Measurements from ENCODE around the gene KCNH2. TPM values are rescaled to one million over a fixed set of nuclear protein-coding genes. Genes with fewer than 3 reads are reported as not detected.

KCNH2 gene
- total and polyA plus RNA-seq, 2 experiments from 2014 or later = 2.6 to 14.7 TPM

DNA sequence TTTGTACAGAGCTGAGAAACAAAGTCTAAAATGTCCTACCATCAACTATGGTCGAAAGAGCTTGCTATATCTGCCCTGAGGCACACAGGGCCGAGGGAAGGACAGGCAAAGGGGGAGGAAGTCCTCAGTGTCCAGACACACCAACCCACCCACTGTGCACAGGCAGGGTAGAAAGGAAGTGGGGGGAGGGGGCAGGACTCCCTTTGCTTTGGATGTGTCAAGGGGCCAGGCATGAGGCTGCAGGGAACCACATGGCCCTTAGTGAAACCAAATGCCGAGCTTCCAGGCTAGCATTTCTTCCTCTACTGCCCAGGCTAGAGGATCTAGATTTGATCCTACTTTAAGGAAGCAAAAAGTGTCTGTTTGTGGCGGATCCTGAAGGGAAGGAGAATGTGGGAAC is 28.6 kb downstream of the KCNH2 start:
- no peaks in the 10 kb centered on the region; the same call in 1 of the 2 replicates for H4K20me1 ChIP-seq (replicated peaks; ENCODE audit: insufficient read depth)
- H3F3A ChIP-seq (replicated peaks; ENCODE audit: low read depth) = 0 out of 2 replicates have a peak, but pooled peaks cover 3% of the 10 kb centered on the region
- no peak overlapping the region for H3K4me3 ChIP-seq
- Mint-ChIP-seq H3K4me3 (peak overlapping the region; percentile 42; the same call in 2 of the 3 replicates), H3K9me3 (no peaks in the 10 kb centered on the region), H3K36me3 (ENCODE audit: low read depth) (no peaks in the 10 kb centered on the region), H3K4me1 (peaks cover 34% of the 10 kb centered on the region), H3K27me3 (ENCODE audit: insufficient read depth, low read depth, poor library complexity) (peaks cover 18% of the 10 kb centered on the region), H3K27ac (no peak overlapping the region)
- H3K36me3 ChIP-seq (ENCODE audit: insufficient read depth) = no peaks in the 10 kb centered on the region
- TF ChIP-seq, protein P1, sequence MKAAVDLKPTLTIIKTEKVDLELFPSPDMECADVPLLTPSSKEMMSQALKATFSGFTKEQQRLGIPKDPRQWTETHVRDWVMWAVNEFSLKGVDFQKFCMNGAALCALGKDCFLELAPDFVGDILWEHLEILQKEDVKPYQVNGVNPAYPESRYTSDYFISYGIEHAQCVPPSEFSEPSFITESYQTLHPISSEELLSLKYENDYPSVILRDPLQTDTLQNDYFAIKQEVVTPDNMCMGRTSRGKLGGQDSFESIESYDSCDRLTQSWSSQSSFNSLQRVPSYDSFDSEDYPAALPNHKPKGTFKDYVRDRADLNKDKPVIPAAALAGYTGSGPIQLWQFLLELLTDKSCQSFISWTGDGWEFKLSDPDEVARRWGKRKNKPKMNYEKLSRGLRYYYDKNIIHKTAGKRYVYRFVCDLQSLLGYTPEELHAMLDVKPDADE (IDR thresholded peaks at IDR 0.05) = no peak
- no peak for TF ChIP-seq JUNB (IDR thresholded peaks at IDR 0.05; ENCODE audit: unreplicated experiment)
- no peak for TF ChIP-seq ZNF114 (CRISPR knock-in tag; IDR thresholded peaks at IDR 0.05)
- no peaks in the 10 kb centered on the region for H3K9me2 ChIP-seq (ENCODE audit: insufficient read depth)
- no peak overlapping the region for H3K27ac ChIP-seq (ENCODE audit: low read depth)
- H3K4me2 ChIP-seq = peak overlapping the region; percentile 8; the same call in 1 of the 2 replicates
- no peak for DNase-seq (ENCODE audit: low spot score)
- no peak overlapping the region for H2AFZ ChIP-seq
- peaks cover 15% of the 10 kb centered on the region for H3K27me3 ChIP-seq (ENCODE audit: insufficient read depth)
- peaks cover 23% of the 10 kb centered on the region for H3K4me1 ChIP-seq (ENCODE audit: insufficient read depth)
- no peaks in the 10 kb centered on the region for H3K79me2 ChIP-seq (replicated peaks; ENCODE audit: insufficient read depth)
- ATAC-seq = no peak

DNA sequence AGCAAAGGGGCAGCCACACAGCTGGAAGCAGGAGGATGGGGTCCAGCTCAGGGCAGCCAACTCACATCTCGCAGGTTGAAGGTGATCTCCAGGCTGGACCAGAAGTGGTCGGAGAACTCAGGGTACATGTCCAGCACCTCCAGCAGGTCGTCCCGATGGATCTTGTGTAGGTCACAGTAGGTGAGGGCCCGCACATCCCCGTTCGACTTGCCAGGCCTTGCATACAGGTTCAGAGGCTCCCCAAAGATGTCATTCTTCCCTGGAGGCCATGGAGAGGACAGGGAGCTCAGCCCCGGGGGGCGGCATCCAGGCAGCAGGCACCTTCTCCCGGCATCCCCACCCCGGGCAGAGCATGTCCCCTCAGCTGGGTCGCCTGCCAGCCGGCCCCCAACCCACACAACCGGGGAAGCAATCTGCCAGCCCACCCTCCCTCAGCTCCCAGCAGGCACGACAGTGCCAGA is 29.3 kb downstream of the KCNH2 start:
- H3K4me1 ChIP-seq (ENCODE audit: insufficient read depth) = peaks cover 23% of the 10 kb centered on the region
- ATAC-seq = no peak
- Mint-ChIP-seq H3K27ac (no peak overlapping the region), H3K36me3 (ENCODE audit: low read depth) (no peaks in the 10 kb centered on the region), H3K4me3 (peak overlapping the region; percentile 30; the same call in 2 of the 3 replicates), H3K27me3 (ENCODE audit: insufficient read depth, low read depth, poor library complexity) (peaks cover 20% of the 10 kb centered on the region), H3K9me3 (no peaks in the 10 kb centered on the region), H3K4me1 (peaks cover 32% of the 10 kb centered on the region)
- H3K27ac ChIP-seq (ENCODE audit: low read depth) = no peak overlapping the region
- H3K79me2 ChIP-seq (replicated peaks; ENCODE audit: insufficient read depth) = no peaks in the 10 kb centered on the region
- peaks cover 15% of the 10 kb centered on the region for H3K27me3 ChIP-seq (ENCODE audit: insufficient read depth)
- H3K36me3 ChIP-seq (ENCODE audit: insufficient read depth) = no peaks in the 10 kb centered on the region
- H3K9me2 ChIP-seq (ENCODE audit: insufficient read depth) = no peaks in the 10 kb centered on the region
- H3K4me3 ChIP-seq = peak overlapping the region; percentile 40; the same call in 1 of the 2 replicates
- H3F3A ChIP-seq (replicated peaks; ENCODE audit: low read depth) = 0 out of 2 replicates have a peak, but pooled peaks cover 3% of the 10 kb centered on the region
- H2AFZ ChIP-seq = no peak overlapping the region
- no peak for DNase-seq (ENCODE audit: low spot score)
- H4K20me1 ChIP-seq (replicated peaks; ENCODE audit: insufficient read depth) = no peaks in the 10 kb centered on the region; the same call in 1 of the 2 replicates
- peak overlapping the region; percentile 78 for H3K4me2 ChIP-seq
- TF ChIP-seq CREB1 (CRISPR knock-in tag; IDR thresholded peaks at IDR 0.05; ENCODE audit: low read depth) = no peak
- TF ChIP-seq, protein P2, sequence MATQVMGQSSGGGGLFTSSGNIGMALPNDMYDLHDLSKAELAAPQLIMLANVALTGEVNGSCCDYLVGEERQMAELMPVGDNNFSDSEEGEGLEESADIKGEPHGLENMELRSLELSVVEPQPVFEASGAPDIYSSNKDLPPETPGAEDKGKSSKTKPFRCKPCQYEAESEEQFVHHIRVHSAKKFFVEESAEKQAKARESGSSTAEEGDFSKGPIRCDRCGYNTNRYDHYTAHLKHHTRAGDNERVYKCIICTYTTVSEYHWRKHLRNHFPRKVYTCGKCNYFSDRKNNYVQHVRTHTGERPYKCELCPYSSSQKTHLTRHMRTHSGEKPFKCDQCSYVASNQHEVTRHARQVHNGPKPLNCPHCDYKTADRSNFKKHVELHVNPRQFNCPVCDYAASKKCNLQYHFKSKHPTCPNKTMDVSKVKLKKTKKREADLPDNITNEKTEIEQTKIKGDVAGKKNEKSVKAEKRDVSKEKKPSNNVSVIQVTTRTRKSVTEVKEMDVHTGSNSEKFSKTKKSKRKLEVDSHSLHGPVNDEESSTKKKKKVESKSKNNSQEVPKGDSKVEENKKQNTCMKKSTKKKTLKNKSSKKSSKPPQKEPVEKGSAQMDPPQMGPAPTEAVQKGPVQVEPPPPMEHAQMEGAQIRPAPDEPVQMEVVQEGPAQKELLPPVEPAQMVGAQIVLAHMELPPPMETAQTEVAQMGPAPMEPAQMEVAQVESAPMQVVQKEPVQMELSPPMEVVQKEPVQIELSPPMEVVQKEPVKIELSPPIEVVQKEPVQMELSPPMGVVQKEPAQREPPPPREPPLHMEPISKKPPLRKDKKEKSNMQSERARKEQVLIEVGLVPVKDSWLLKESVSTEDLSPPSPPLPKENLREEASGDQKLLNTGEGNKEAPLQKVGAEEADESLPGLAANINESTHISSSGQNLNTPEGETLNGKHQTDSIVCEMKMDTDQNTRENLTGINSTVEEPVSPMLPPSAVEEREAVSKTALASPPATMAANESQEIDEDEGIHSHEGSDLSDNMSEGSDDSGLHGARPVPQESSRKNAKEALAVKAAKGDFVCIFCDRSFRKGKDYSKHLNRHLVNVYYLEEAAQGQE (IDR thresholded peaks at IDR 0.05; ENCODE audit: unreplicated experiment) = no peak
- no peak for TF ChIP-seq ZNF331 (CRISPR knock-in tag; IDR thresholded peaks at IDR 0.05; ENCODE audit: low read depth)
- no peak for TF ChIP-seq POLR2AphosphoS5 (IDR thresholded peaks at IDR 0.05; ENCODE audit: low read depth)
- TF ChIP-seq EZH2 (IDR thresholded peaks at IDR 0.05; ENCODE audit: low read depth, unreplicated experiment) = no peak
- no peak for TF ChIP-seq EZH2phosphoT487 (IDR thresholded peaks at IDR 0.05; ENCODE audit: unreplicated experiment)
- no peak for TF ChIP-seq NANOG (IDR thresholded peaks at IDR 0.05; ENCODE audit: borderline replicate concordance)
- TF ChIP-seq, protein P3, sequence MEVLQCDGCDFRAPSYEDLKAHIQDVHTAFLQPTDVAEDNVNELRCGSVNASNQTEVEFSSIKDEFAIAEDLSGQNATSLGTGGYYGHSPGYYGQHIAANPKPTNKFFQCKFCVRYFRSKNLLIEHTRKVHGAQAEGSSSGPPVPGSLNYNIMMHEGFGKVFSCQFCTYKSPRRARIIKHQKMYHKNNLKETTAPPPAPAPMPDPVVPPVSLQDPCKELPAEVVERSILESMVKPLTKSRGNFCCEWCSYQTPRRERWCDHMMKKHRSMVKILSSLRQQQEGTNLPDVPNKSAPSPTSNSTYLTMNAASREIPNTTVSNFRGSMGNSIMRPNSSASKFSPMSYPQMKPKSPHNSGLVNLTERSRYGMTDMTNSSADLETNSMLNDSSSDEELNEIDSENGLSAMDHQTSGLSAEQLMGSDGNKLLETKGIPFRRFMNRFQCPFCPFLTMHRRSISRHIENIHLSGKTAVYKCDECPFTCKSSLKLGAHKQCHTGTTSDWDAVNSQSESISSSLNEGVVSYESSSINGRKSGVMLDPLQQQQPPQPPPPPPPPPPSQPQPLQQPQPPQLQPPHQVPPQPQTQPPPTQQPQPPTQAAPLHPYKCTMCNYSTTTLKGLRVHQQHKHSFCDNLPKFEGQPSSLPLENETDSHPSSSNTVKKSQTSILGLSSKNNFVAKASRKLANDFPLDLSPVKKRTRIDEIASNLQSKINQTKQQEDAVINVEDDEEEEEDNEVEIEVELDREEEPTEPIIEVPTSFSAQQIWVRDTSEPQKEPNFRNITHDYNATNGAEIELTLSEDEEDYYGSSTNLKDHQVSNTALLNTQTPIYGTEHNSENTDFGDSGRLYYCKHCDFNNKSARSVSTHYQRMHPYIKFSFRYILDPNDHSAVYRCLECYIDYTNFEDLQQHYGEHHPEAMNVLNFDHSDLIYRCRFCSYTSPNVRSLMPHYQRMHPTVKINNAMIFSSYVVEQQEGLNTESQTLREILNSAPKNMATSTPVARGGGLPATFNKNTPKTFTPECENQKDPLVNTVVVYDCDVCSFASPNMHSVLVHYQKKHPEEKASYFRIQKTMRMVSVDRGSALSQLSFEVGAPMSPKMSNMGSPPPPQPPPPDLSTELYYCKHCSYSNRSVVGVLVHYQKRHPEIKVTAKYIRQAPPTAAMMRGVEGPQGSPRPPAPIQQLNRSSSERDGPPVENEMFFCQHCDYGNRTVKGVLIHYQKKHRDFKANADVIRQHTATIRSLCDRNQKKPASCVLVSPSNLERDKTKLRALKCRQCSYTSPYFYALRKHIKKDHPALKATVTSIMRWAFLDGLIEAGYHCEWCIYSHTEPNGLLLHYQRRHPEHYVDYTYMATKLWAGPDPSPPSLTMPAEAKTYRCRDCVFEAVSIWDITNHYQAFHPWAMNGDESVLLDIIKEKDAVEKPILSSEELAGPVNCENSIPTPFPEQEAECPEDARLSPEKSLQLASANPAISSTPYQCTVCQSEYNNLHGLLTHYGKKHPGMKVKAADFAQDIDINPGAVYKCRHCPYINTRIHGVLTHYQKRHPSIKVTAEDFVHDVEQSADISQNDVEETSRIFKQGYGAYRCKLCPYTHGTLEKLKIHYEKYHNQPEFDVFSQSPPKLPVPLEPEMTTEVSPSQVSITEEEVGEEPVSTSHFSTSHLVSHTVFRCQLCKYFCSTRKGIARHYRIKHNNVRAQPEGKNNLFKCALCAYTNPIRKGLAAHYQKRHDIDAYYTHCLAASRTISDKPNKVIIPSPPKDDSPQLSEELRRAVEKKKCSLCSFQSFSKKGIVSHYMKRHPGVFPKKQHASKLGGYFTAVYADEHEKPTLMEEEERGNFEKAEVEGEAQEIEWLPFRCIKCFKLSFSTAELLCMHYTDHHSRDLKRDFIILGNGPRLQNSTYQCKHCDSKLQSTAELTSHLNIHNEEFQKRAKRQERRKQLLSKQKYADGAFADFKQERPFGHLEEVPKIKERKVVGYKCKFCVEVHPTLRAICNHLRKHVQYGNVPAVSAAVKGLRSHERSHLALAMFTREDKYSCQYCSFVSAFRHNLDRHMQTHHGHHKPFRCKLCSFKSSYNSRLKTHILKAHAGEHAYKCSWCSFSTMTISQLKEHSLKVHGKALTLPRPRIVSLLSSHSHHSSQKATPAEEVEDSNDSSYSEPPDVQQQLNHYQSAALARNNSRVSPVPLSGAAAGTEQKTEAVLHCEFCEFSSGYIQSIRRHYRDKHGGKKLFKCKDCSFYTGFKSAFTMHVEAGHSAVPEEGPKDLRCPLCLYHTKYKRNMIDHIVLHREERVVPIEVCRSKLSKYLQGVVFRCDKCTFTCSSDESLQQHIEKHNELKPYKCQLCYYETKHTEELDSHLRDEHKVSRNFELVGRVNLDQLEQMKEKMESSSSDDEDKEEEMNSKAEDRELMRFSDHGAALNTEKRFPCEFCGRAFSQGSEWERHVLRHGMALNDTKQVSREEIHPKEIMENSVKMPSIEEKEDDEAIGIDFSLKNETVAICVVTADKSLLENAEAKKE (CRISPR knock-in tag; IDR thresholded peaks at IDR 0.05) = no peak
- TF ChIP-seq ZNF114 (CRISPR knock-in tag; IDR thresholded peaks at IDR 0.05) = no peak
- no peak for TF ChIP-seq JUNB (IDR thresholded peaks at IDR 0.05; ENCODE audit: unreplicated experiment)

All from GM23338 (cell line).